Kidney (tissue), 14 donors: ENCODE results near the gene CHMP4B. TPM values are rescaled to one million over a fixed set of nuclear protein-coding genes. Genes with fewer than 3 reads are reported as not detected.

ENCODE experiments used
- DNase-seq, 5 donors: peaks; one replicate each; pipeline ENCODE4 v3.0.0-alpha.2; 2013 to 2020
- FAIRE-seq: peaks from 2 replicates; lab custom pipeline; 2012; peaks lifted over from hg19 to GRCh38; lab: Jason Lieb, UNC
- H3K27ac ChIP-seq, 2 donors: one replicate each; pipeline ENCODE4 v1.7.0; 2013; ENCODE audit warnings: low read depth in 2 of 2, low read length in 2 of 2, inconsistent platforms in 1 of 2
- H3K27me3 ChIP-seq: one replicate; pipeline ENCODE4 v1.7.1; 2013; ENCODE audit warnings: low read length, inconsistent platforms; ENCODE audit not compliant: control insufficient read depth, insufficient read depth
- H3K36me3 ChIP-seq, 3 donors: one replicate each; pipeline versions ENCODE4 v1.7.0 to v1.7.1; 2013; ENCODE audit warnings: low read length in 3 of 3, control low read depth in 1 of 3, inconsistent platforms in 1 of 3; ENCODE audit not compliant: insufficient read depth in 3 of 3, control insufficient read depth in 2 of 3
- H3K4me1 ChIP-seq, 3 donors: one replicate each; pipeline versions ENCODE4 v1.7.0 to v1.7.1; 2013; ENCODE audit warnings: low read length in 3 of 3, inconsistent platforms in 1 of 3, low read depth in 1 of 3; ENCODE audit not compliant: control insufficient read depth in 2 of 3, insufficient read depth in 2 of 3
- H3K4me3 ChIP-seq, 3 donors: one replicate each; pipeline versions ENCODE4 v1.7.0 to v1.8.1; 2013; ENCODE audit warnings: low read length in 3 of 3, control low read depth in 1 of 3, inconsistent platforms in 1 of 3
- H3K9ac ChIP-seq, 3 donors: one replicate each; pipeline versions ENCODE4 v1.7.0 to v1.7.1; 2013; ENCODE audit warnings: low read length in 3 of 3, control low read depth in 1 of 3, inconsistent platforms in 1 of 3
- H3K9me3 ChIP-seq, 3 donors: one replicate each; pipeline versions ENCODE4 v1.7.0 to v1.7.1; 2013; ENCODE audit warnings: low read length in 3 of 3, control low read depth in 1 of 3, inconsistent platforms in 1 of 3; ENCODE audit not compliant: control insufficient read depth in 2 of 3, insufficient read depth in 1 of 3
- CTCF ChIP-seq: IDR thresholded peaks from 3 replicates; pipeline ENCODE4 v1.5.1; 2012; ENCODE audit warnings: mild to moderate bottlenecking, moderate library complexity, borderline replicate concordance; ENCODE audit not compliant: insufficient read depth; ENCODE audit errors: extremely low read depth
- intact Hi-C: fragments of 100-400 bp; cut with DNase I; formaldehyde crosslinking; loops from one replicate; pipeline ENCODE4 v1.11.1; 2022
- polyA plus RNA-seq: library from polyadenylated mRNA; stranded (reverse); fragments of 350-450 nt; fragmentation: Illumina TruSeq; extraction: RNeasy Lipid Tissue Mini Kit (QIAGEN cat#74804); gene quantifications from one replicate; pipeline ENCODE4 v1.2.3, GENCODE V29; 2014; ENCODE audit warnings: low read depth, low replicate concordance; ENCODE audit not compliant: insufficient read depth
- total RNA-seq: library from RNA; stranded (reverse); fragmentation: NEBNext Ultra II Directional; extraction: Animal tissue kit (Norgen Biotek cat#: 25700); gene quantifications from one replicate; pipeline ENCODE4 v1.2.1, GENCODE V29; 2021
- donor health status: control.
- donor health status: control.
- donor health status: control.
- donor health status: control.
- donor health status: control.
- donor health status: DM: yes; HTN: yes; CAD: no.
- donor health status: Normal renal cell carcinoma (clear cell type).

Gene CHMP4B
- total and polyA plus RNA-seq, 2 donors from 2014 or later: 104 to 137 TPM

DNA sequence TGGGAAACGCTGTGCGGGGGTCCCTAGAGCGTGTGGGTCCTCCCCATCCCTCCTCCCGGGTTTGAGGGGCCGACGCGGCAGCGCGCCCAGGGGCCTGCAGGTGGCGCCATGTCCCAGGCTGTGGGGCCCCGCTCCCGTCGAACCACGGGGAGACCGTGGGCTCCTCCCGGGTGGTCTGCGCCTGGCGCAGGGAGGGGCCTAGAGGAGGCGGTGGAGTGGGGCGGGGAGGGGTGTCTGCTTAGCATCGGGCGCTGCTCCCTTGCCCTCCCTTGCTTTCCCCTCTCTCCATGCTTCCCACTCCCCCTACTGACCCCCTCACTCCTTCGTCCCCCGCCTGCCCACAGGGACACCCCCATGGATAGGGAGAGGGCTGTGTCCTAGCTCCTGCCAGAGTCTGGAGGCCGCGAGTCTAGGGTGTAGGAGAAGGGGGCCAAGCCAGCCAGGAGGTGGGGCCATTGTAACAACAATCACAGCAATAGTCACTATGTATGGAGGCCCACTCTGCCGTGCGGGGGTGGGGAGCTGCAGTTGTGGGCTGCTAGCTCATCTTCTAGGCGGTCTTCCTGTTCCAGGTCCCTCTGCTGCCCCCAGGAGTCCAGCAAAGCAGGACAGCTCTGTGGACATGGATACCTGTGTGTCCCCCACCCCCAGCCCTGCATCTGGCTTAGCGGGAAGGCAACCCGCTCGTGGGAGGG lies 51.7 kb downstream of the CHMP4B start:
- Histone ChIP-seq H3K27me3 (no peaks in the 10 kb centered on the region), H3K9ac (no peak overlapping the region), H3K36me3 (no peaks in the 10 kb centered on the region), H3K27ac (no peak overlapping the region), H3K9me3 (no peaks in the 10 kb centered on the region), H3K4me1 (no peaks in the 10 kb centered on the region), H3K4me3 (no peak overlapping the region)
- FAIRE-seq (no peak), DNase-seq (peak; percentile 75 to 93 (median 86))
- peak; percentile 67 for TF ChIP-seq CTCF
- intact Hi-C loops: loop anchor here (10.0 kb wide), 1 partner anchor 212 kb away; no protein-coding TSS in a partner anchor

DNA sequence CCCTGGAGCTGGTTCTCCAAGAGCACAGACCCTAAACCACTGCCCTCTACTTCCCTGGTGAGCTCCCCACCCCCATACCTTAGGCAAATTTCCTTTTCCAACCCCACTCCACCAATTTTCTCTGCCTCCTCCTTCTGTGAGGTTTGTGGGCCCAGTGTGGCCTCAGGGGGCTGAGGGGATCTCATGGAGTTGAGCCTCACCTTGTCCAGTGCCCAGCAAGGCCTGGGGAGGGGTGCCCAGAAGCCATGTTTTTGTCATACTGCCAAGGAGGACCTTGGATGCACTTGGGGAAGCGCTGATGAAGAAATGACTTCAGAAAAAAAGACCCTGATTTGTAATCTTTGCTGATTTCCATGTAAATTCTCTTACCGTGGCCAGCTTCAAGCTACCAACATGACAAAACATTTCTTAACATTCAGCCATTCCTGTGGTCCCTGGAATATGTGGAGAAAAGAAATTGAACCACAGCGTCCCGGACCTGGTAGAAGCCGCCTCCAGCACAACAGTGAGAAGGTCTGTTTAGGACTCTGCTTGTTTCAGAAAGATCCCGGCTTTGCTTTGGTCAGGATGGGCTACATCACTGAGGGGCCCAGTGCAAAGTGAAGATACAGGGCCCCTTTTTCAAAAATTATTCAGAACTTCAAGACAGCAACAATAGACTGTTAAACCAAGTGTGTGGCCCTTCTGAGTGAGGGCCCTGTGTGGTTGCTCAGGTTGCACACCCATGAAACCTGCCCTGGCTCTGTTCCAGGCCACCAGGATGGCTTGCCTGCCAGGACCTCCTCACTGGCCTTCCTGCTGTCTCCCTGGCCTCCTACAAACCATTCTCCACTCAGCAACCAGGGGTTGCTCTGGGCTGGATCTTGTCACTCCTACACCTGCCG lies 52.5 kb downstream of the CHMP4B start:
- no peak overlapping the region for H3K27ac ChIP-seq
- intact Hi-C loops: loop anchor here (10.0 kb wide), 1 partner anchor 211 kb away; no protein-coding TSS in a partner anchor

GRCh38 chr20:33864324-33864963 lies 53.3 kb downstream of the CHMP4B start:
- intact Hi-C loops: loop anchor here (10.0 kb wide), 1 partner anchor 210 kb away; no protein-coding TSS in a partner anchor
- FAIRE-seq: no peak
- Histone ChIP-seq H3K27me3 (no peaks in the 10 kb centered on the region), H3K27ac (no peak overlapping the region), H3K9ac (no peak overlapping the region), H3K4me1 (no peaks in the 10 kb centered on the region), H3K4me3 (no peak overlapping the region), H3K36me3 (no peaks in the 10 kb centered on the region), H3K9me3 (no peaks in the 10 kb centered on the region)
- no peak for DNase-seq
- no peak for TF ChIP-seq CTCF

More for the DNA sequence above, 52.5 kb downstream of the CHMP4B start:
- Histone ChIP-seq H3K9me3 (no peaks in the 10 kb centered on the region), H3K4me1 (no peaks in the 10 kb centered on the region), H3K4me3 (no peak overlapping the region), H3K27me3 (no peaks in the 10 kb centered on the region), H3K36me3 (no peaks in the 10 kb centered on the region), H3K9ac (no peak overlapping the region)
- no peak for DNase-seq
- no peak for TF ChIP-seq CTCF
- no peak for FAIRE-seq
